Hindlimb muscle (tissue), 1 donor: ENCODE measurements around the gene ATRIP. TPM values are rescaled to one million over a fixed set of nuclear protein-coding genes. Genes with fewer than 3 reads are reported as not detected.
A peak's percentile ranks its signal among the peaks of the same experiment; 100 is the strongest.
"Not testable (repeated sequence)": the region's sequence is repeated elsewhere in the genome, so short reads cannot be mapped to it uniquely, and the experiment has no call there.

Source experiments
- DNase-seq: peaks from one replicate; pipeline ENCODE4 v3.0.0-alpha.2; 2013
- polyA plus RNA-seq: library from polyadenylated mRNA; unstranded; fragments of 120-200 nt; gene quantifications from one replicate; pipeline ENCODE4 v1.2.1, GENCODE V29; 2013; ENCODE audit not compliant: insufficient read length

ATRIP gene
- polyA plus RNA-seq, 1 donor, result 7.6 TPM

- DNase-seq, result no peak
Measured at GRCh38 chr3:48470286-48470685, 23.7 kb downstream of the ATRIP start.

DNA sequence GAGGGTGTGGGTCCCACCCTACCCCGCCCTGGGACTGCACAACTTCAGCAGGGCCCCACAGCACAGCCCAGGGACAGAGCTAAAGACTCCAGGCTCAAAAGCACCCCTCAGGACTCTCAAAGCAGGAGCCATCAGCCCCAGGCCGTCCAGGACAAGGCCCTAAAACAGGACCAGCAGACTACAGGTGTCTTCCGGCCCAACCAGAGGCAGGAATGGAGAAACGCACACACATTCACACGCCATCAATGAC lies 26.1 kb downstream of the ATRIP start:
- DNase-seq, result no peak

GRCh38 chr3:48472923-48473616 lies 26.5 kb downstream of the ATRIP start:
- peak; percentile 84 for DNase-seq

DNA sequence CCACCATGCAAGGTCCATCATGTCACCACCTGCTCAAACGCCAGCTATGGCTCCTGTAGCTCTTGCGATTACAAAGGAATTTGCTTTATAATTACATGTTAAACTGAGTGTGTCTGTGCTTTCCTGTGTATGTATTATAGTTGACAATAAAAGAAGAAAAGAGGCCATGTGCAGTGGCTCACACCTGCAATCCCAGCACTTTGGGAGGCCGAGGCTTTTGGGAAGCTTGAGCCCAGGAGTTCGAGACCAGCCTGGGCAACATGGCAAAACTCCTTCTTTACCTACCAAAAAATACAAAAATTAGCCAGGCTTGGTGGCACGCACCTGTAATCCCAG lies 27.0 kb downstream of the ATRIP start:
- no peak for DNase-seq

DNA sequence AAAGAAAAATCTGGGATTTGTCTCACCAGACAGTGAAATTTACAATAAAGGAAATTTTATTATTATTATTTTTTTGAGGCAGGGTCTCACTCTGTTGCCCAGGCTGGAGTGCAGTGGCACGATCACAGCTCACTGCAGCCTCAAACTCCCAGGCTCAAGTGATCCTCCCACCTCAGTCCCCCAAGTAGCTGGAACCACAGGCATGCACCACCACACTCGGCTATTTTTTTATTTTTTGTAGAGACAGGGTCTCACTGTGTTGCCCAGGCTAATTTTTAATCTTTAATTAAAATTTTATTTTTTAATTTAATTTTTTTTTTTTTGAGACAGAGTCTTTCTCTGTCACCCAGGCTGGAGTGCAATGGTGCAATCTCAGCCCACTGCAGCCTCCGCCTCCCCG lies 27.5 kb downstream of the ATRIP start:
- DNase-seq, result not testable (repeated sequence)

GRCh38 chr3:48474619-48475018 lies 28.1 kb downstream of the ATRIP start:
- no peak for DNase-seq

DNA sequence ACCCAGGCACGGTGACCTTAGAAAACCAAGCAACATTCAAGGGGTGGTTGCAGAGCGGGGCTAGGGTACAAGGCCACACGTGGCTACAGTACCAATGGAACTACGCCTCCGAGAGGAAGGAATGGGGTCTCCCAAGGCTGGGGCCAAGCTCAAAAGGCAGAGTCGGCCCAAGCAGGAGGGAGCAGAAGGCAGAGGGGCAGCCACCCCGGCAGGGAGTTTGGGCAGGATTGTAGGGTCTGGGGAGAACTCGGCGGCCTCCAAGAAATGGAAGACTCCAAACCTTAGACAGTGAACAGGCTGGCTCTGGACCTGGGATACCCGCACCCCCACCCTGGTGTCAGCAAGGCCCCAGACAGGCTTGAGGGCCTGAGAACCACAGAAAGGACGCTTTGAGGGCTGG lies 28.7 kb downstream of the ATRIP start:
- DNase-seq, result no peak

GRCh38 chr3:48476426-48477053 lies 30.0 kb downstream of the ATRIP start:
- DNase-seq, result no peak

- no peak for DNase-seq
Measured at GRCh38 chr3:48477959-48478520, 31.5 kb downstream of the ATRIP start.

DNA sequence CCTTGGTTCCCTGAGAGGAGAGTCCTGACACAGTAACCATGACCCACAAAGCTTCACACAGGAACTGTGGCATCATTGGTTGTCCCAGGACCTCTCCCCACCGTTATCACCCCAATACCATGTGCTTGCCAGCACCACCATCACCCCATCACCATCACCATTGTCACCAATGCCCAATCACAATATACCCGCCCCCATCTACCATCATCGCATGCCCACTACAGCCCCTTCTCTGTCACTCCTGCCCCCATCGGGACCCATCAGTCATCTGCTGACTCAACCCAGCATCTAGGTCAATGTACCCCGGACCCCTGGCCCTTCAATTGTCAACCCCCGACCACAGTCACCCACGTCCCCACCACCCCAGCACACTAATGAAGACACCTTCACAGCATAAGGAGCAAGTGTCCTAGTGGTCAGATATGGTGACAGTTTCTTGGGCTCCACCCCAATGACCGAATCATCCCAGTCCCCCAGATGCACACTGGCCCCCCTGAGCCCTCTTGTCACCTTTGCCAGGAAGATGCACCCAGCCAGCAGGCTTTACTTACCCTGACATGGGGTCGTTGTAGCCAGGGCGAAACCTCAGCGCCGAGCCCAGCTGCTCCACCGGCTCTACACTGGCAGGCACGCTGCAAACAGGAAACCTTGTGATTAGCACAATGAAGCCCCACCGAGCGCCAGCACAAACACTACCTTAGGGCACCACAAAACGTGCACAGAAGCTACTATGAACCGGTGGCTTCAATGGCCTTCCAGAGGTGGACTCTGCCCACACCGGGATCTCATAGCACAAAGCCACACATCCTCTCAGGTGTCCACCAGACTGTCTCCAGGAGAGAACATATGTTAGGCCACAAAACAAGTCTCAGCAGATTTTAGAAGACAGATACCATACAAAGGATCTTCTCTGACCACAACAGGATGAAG lies 32.4 kb downstream of the ATRIP start:
- DNase-seq, result no peak

DNA sequence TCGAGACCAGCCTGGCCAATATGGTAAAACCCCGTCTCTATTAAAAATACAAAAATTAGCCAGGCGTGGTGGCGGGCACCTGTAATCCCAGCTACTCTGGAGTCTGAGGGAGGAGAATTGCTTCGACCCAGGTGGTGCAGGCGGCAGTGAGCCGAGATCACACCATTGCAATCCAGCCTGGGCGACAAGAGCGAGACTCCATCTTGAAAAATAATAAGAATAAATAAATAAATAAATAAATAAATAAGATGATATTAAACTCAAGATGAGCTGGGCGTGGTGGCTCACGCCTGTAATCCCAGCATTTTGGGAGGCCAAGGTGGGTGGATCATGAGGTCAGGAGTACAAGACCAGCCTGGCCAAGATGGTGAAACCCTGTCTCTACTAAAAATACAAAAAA lies 34.4 kb downstream of the ATRIP start:
- not testable (repeated sequence) for DNase-seq

DNA sequence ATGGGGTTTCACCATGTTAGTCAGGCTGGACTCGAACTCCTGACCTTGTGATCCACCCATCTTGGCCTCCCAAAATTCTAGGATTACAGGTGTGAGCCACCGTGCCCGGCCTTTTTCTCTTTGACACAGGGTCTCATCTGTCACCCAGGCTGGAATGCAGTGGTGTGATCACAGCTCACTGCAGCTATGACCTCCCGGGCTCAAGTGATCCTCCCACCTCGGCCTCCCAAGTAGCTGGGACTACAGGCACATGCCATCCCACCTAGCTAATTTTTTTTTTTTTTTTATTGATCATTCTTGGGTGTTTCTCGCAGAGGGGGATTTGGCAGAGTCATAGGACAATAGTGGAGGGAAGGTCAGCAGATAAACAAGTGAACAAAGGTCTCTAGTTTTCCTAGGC lies 36.3 kb downstream of the ATRIP start:
- not testable (repeated sequence) for DNase-seq

DNA sequence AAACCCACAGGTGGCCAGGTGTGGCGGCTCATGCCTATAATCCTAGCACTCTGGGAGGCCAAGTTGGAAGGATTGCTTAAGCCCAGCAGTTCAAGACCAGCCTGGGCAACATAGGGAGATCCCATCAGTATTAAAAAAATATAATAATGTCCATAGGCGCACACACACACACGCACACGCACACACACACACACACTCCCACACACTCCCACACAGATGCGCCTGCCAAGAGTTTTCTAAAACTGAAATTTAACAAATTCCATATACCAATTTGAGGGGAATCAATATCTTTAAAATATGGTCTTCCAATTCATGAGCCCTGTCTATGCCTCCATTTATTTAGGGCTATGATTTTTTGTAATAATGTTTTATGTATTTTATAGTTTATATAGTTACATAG lies 40.4 kb downstream of the ATRIP start:
- no peak for DNase-seq

DNA sequence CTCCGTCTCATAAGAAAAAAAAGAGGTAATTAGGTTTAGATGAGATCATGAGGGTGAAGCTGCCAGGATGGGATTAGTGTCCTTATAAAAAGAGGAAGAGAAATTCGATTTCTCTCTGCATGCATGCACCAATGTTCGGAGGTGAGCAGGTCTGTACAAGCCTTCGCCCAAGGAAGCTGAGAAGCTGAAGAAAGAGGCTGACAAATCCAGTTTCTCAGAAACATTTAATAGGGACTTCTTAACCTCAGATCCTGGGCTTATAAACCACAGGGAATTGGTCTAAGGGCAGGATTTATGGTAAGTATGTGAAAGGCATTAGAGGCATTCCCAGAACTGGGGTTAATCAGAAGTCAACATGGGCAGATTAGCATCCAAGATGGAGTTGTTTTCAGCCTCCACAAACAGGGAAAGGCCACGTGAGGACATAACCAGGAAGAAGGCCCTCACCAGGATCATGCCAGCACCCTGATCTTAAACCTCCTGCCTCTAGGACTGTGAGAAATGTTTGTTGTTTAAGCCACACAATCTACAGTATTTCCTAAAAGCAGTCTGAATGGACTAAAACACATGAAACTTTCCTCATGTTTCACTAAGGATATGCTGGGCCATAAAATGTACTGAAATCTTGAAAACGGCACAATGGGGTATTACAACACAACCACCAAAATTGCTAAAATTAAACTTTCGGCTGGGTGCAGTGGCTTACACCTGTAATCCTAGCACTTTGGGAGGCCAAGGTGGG lies 46.1 kb downstream of the ATRIP start:
- no peak for DNase-seq

GRCh38 chr3:48493203-48493501 lies 46.6 kb downstream of the ATRIP start:
- no peak for DNase-seq

- DNase-seq, result no peak
Measured at GRCh38 chr3:48500656-48501055, 54.1 kb downstream of the ATRIP start.

- no peak for DNase-seq
Measured at GRCh38 chr3:48501196-48501595, 54.7 kb downstream of the ATRIP start.

DNA sequence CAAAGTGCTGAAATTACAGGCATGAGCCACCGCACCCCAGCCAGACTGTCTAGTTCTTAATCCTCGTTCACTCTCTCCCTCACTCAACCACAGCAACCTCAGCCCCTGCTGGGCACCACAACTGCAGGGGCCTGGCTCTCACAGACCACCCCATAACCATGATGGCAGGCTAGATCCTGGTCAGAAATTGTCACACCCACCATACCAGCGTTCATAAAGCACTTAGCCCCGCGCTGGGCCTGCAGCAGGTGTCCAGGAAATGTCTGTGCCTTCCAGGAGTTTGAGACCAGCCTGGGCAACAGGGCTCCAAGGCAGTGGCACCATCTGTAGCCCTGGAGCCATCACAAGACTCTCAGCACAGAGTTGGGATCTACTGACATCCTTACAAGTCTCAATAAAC lies 55.6 kb downstream of the ATRIP start:
- DNase-seq, result no peak

DNA sequence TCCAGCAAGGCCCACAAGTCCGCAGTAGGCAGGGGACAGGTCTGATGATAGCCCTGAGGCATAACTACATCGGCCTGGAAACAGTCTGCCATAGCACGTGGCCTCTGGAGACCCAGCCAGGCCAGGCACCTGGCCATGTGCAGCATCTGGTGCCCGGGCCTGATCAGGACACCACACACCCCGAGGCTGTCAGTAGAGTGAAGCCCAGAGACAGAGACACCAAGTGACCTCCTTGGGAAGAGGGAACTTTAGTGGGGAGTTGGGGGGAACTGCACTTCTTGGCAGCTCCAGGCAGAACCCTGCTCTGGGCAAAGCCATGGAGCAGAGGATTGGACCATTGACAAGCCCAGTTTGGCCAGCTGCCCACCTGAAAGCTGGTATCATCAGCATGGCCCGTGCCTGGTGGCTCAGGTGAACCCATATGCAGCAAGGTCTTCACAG lies 56.2 kb downstream of the ATRIP start:
- DNase-seq, result no peak

DNA sequence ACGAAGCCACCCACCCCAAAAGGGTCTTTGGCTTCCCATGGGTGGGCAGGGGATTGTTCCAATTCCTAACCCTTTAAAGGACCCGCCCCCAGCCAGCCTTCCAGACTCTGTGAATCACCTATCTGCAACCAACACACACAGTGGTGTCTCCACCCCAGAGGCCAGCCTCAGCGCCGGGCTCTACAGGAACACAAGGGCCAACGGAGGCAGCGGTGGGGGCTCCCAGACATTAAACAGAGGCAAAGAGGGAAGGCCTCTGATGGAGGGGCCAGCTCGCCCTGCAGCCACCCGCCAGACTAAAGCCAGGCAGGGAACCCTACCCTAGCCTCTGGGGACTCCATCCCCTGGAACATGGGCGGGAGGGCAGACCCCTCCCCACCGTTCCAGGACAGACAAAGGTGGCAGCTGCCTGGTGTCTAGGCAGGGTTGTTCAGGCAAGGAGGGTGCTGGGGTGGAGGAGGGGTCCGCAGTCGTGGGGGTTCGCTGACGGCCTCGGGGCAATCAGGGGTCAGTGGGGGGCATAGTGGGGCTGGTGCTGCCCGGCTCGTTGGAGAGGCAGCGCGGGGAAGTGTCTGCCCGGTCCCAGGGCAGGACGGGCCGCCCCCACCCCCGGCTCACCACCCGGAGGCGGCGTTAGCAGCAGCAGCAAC lies 57.0 kb downstream of the ATRIP start:
- DNase-seq, result no peak

- DNase-seq, result peak; percentile 74
Measured at GRCh38 chr3:48504051-48504946, 57.8 kb downstream of the ATRIP start, which contains the start of gene SHISA5. Gene SHISA5 (minus strand): TSS chr3:48504174. CDS start chr3:48504094, 80 bp downstream.
